ENCODE data around the gene SPIRE1. TPM values are rescaled to one million over a fixed set of nuclear protein-coding genes. Genes with fewer than 3 reads are reported as not detected.
A peak's percentile ranks its signal among the peaks of the same experiment; 100 is the strongest.

The SPIRE1 gene
- total RNA-seq, 4 donors from 2014 or later: 4.7 to 49.5 (median 7.1) TPM

DNA sequence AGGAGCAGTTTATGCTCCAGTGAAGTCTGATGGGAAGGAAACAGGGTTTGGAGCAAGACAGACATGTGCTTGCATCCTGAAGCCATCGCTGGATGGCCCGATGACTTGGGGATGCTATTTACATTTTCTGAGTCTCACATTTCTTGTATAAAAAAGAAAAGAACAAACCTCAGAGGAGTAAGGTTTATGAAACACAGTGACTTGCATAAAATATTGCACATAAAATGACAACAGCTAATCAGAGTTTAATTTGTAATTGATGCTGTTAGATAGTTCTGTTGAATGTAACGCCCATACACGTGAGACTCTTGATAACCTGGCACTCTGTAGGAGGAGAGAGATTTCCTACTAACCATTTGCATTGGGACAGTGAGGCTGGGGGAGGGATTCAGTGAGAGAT, 233.7 kb downstream of the SPIRE1 start:
- DNase-seq: no peak
- Histone ChIP-seq H3K27me3 (no peaks in the 10 kb centered on the region), H3K9me3 (no peaks in the 10 kb centered on the region), H3K4me1 (peaks cover 0 to 9% (median 2%) of the 10 kb centered on the region in 4 donors), H3K36me3 (no peaks in the 10 kb centered on the region), H3K27ac (no peak overlapping the region), H3K4me3 (no peak overlapping the region)
- TF ChIP-seq, protein P1, sequence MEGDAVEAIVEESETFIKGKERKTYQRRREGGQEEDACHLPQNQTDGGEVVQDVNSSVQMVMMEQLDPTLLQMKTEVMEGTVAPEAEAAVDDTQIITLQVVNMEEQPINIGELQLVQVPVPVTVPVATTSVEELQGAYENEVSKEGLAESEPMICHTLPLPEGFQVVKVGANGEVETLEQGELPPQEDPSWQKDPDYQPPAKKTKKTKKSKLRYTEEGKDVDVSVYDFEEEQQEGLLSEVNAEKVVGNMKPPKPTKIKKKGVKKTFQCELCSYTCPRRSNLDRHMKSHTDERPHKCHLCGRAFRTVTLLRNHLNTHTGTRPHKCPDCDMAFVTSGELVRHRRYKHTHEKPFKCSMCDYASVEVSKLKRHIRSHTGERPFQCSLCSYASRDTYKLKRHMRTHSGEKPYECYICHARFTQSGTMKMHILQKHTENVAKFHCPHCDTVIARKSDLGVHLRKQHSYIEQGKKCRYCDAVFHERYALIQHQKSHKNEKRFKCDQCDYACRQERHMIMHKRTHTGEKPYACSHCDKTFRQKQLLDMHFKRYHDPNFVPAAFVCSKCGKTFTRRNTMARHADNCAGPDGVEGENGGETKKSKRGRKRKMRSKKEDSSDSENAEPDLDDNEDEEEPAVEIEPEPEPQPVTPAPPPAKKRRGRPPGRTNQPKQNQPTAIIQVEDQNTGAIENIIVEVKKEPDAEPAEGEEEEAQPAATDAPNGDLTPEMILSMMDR (IDR thresholded peaks at IDR 0.05): no peak
- TF ChIP-seq POLR2A (IDR thresholded peaks at IDR 0.05): no peak

DNA sequence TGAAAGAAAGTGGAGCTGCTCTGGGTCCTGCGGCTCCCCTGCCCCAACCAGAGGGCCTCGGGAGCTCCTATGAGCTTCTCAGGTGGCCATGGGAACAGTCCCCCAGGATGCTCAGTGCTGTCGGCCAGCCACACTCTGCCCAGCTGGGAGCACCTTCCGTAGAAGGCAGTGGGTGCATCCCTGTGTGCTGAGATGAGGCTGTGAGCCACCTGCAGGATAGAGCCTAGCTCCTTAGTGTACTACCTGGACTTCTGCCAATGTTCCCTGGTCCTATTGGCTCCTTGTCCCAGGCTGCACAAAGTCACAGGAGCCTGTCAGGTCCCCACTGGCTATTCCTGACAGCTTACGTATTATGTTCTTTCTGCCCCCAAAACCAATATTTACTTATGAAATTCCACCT, 234.1 kb downstream of the SPIRE1 start:
- Histone ChIP-seq H3K9me3 (no peaks in the 10 kb centered on the region), H3K4me1 (peaks cover 0 to 9% (median 2%) of the 10 kb centered on the region in 4 donors), H3K36me3 (no peaks in the 10 kb centered on the region), H3K27me3 (no peaks in the 10 kb centered on the region), H3K4me3 (no peak overlapping the region), H3K27ac (no peak overlapping the region)
- DNase-seq: no peak
- TF ChIP-seq POLR2A (IDR thresholded peaks at IDR 0.05): no peak
- TF ChIP-seq, protein P1 (IDR thresholded peaks at IDR 0.05): no peak

DNA sequence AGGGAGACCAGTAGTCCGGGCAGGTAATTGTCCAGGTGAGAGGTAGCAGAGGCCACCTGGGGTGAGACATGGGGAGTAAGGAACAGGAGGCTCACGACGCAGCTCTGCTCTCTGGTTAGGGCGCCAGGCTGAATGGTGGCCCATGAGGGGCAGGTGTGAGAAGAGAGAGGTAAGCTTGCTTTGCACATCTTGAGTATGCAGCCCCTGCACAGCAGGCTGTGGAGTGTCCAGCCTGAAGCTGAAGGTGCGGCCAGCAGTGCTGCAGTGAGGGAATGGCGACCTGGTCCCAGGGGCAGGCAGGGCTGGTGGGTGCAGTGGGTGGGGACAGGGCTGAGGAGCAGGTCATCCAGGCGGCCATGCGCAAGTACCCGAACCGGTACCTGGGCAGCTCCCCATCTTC, 234.5 kb downstream of the SPIRE1 start:
- no peaks in the 10 kb centered on the region for H3K36me3 ChIP-seq
- no peaks in the 10 kb centered on the region for H3K27me3 ChIP-seq
- no peak for TF ChIP-seq POLR2A (IDR thresholded peaks at IDR 0.05)
- TF ChIP-seq, protein P1 (IDR thresholded peaks at IDR 0.05): no peak
- no peak overlapping the region for H3K4me3 ChIP-seq
- no peak for DNase-seq
- no peaks in the 10 kb centered on the region for H3K9me3 ChIP-seq
- H3K27ac ChIP-seq: no peak overlapping the region
- peaks cover 0 to 9% (median 2%) of the 10 kb centered on the region in 4 donors for H3K4me1 ChIP-seq

DNA sequence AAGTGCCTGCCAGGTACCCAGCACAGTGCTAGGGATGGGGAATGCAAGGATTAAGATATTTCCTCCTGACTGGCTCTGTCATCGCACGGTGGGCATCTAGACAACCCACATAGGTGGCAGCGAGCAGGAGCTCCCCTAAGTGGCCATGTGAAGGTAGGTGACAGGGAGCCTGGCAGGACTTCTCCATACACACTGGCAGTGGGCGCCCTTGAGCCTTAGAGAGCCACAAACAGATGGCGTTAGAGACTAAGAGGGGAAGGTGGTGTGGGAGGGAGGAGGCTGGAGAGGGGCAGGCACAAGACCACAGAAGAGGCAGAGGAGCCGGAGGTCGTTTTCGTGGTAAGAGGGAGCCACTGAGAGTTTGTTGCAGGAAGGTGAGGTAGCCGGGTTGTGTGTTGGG, 235.0 kb downstream of the SPIRE1 start:
- TF ChIP-seq, protein P1 (IDR thresholded peaks at IDR 0.05): peak in 1 of 6 experiments; percentile 9
- TF ChIP-seq POLR2A (IDR thresholded peaks at IDR 0.05): no peak
- no peak for DNase-seq

DNA sequence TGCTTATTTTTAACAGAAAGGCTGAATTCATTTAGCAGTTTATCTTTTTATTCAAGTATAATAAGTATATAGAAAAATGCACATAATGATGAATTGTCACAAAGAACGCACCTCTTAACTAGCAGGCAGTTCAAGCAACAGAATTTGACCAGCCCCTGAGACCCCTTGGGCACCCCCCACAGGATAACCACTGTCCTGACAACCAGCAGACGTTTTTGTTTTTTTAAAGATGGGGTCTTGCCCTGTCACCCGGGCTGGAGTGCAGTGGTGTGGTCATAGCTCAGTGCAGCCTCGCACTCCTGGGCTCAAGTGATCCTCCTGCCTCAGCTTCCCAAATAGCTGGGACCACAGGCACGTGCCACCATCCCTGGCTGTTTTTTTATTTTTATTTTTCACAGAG, 236.2 kb downstream of the SPIRE1 start:
- peaks cover 0 to 9% (median 2%) of the 10 kb centered on the region in 4 donors for H3K4me1 ChIP-seq
- H3K4me3 ChIP-seq: no peak overlapping the region
- no peak overlapping the region for H3K27ac ChIP-seq
- H3K9me3 ChIP-seq: no peaks in the 10 kb centered on the region
- TF ChIP-seq, protein P1 (IDR thresholded peaks at IDR 0.05): no peak
- no peak for TF ChIP-seq POLR2A (IDR thresholded peaks at IDR 0.05)
- no peak for DNase-seq
- no peaks in the 10 kb centered on the region for H3K27me3 ChIP-seq
- H3K36me3 ChIP-seq: no peaks in the 10 kb centered on the region

More for the DNA sequence above, 235.0 kb downstream of the SPIRE1 start:
- Histone ChIP-seq H3K4me3 (no peak overlapping the region), H3K4me1 (peaks cover 0 to 9% (median 2%) of the 10 kb centered on the region in 4 donors), H3K27me3 (no peaks in the 10 kb centered on the region), H3K9me3 (no peaks in the 10 kb centered on the region), H3K36me3 (no peaks in the 10 kb centered on the region), H3K27ac (no peak overlapping the region)

All from Peyer's patch (tissue), 4 donors.